Upper lobe of left lung (tissue), 6 donors: ENCODE measurements around the gene SERPINA12. TPM values are rescaled to one million over a fixed set of nuclear protein-coding genes. Genes with fewer than 3 reads are reported as not detected.

ENCODE experiments used
- ATAC-seq, 2 donors: fragments of 200-7000 bp; cut with Tn5 transposase; one replicate each; pipeline ENCODE4 v1.9.1; 2022; ENCODE audit warnings: mild to moderate bottlenecking in 2 of 2, moderate library complexity in 2 of 2; ENCODE audit not compliant: low FRiP score in 2 of 2
- DNase-seq, 2 donors: peaks; one replicate each; pipeline ENCODE4 v3.0.0-alpha.2; 2019 to 2020
- H3K27ac ChIP-seq, 4 donors: fragments of 200-600 bp; sonication (generic); one replicate each; pipeline ENCODE4 v1.5.1; 2016 to 2019
- H3K27me3 ChIP-seq, 4 donors: fragments of 200-600 bp; sonication (generic); one replicate each; pipeline ENCODE4 v1.5.1; 2017 to 2019
- H3K36me3 ChIP-seq, 4 donors: fragments of 200-600 bp; sonication (generic); one replicate each; pipeline ENCODE4 v1.5.1; 2016 to 2019
- H3K4me1 ChIP-seq, 4 donors: fragments of 200-600 bp; sonication (generic); one replicate each; pipeline ENCODE4 v1.5.1; 2018 to 2019
- H3K4me3 ChIP-seq, 4 donors: fragments of 200-600 bp; sonication (generic); one replicate each; pipeline ENCODE4 v1.5.1; 2017 to 2019; ENCODE audit warnings: mild to moderate bottlenecking in 2 of 4, moderate library complexity in 1 of 4
- H3K9me3 ChIP-seq, 4 donors: fragments of 200-600 bp; sonication (generic); one replicate each; pipeline ENCODE4 v1.5.1; 2018 to 2019
- CTCF ChIP-seq, 6 experiments: fragments of 450-650 bp in 4 of 6; fragments of 200-600 bp in 2 of 6; sonication (generic) in 2 of 6; IDR thresholded peaks; one replicate each; pipeline ENCODE4 v1.5.1; 2016 to 2019; ENCODE audit warnings: antibody characterized with exemption in 6 of 6
- EP300 ChIP-seq, 4 donors: sonication (generic); formaldehyde crosslinking; IDR thresholded peaks; one replicate each; pipeline ENCODE4 v1.5.1; 2017; ENCODE audit warnings: antibody characterized with exemption in 4 of 4, control low read depth in 2 of 4
- POLR2A ChIP-seq, 4 donors: fragments of 450-650 bp; IDR thresholded peaks; one replicate each; pipeline ENCODE4 v1.5.1; 2016 to 2017; ENCODE audit warnings: antibody characterized with exemption in 4 of 4, mild to moderate bottlenecking in 2 of 4
- POLR2AphosphoS5 ChIP-seq, 2 donors: sonication (generic); formaldehyde crosslinking; IDR thresholded peaks; one replicate each; pipeline ENCODE4 v1.5.1; 2017; ENCODE audit warnings: antibody characterized with exemption in 2 of 2
- WGBS, 2 donors: methylation state at CpG; one replicate each; pipeline ENCODE4 v1.1.5; 2017 to 2018; 5-methylcytosine and 5-hydroxymethylcytosine counted together
- total RNA-seq, 6 donors: library from RNA; depleted of rRNA in 4 of 6; stranded (reverse); fragments of >200 nt in 4 of 6; gene quantifications; one replicate each; pipeline versions ENCODE4 v1.1.0 to v1.2.1, GENCODE V29; 2016 to 2021
- donor health status: DM: no; HTN: no; CAD: no; lungs with moderate emphysema.
- donor health status: DM: no; HTN: yes; CAD: no; lungs with severe emphysema.

SERPINA12 gene
- total RNA-seq, 6 donors from 2014 or later, result not detected

DNA sequence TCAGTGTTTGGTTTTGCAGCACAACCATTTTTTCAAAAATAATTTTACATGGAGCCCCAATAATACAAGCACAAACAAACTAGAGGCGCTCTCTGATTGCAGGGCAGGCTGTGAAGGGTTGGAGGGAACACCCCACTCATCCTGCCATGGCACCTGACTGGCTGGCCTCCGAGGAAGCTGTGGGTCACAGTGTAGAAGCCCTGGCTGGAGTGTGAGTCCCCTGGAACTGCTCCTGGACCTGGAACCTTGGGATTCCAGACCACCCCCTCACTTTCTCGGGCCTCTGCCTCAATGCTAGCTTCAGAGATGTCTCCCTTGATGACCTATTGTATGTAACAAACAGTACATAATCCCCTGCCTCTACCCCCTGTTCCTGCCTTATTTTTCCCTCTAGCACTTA lies 14.8 kb upstream of the SERPINA12 start:
- ATAC-seq (no peak), DNase-seq (no peak)
- Histone ChIP-seq H3K27ac (no peak overlapping the region), H3K4me1 (no peaks in the 10 kb centered on the region), H3K27me3 (no peaks in the 10 kb centered on the region), H3K4me3 (no peak overlapping the region), H3K36me3 (no peaks in the 10 kb centered on the region), H3K9me3 (no peaks in the 10 kb centered on the region)
- TF ChIP-seq POLR2AphosphoS5 (IDR thresholded peaks at IDR 0.05) (no peak), EP300 (IDR thresholded peaks at IDR 0.05) (no peak), POLR2A (IDR thresholded peaks at IDR 0.05) (no peak), CTCF (IDR thresholded peaks at IDR 0.05) (no peak)
- WGBS, 2 donors, result 76 to 78% methylated on average over 3 of the region's 3 CpGs

DNA sequence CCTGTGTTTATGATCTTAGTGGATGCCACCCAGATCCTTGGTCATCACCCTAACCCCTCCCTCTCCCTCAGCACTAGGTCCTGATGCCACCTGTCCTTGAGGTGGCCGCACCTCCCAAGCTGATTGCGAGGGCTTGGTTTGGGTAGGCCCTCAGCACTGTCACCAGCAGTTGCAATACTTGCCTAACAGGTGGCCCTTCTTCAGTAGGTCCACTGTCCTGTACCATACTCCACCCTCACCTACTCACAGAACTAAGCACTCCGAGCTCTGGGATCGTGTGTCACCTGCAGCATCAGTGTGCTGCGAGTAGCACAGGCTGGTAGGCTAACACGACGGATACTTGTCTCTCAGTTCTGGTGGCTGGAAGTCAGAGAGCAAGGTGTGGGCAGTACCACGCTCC lies 14.0 kb upstream of the SERPINA12 start:
- no peak for ATAC-seq

GRCh38 chr14:94522115-94522724 lies 13.0 kb upstream of the SERPINA12 start:
- ATAC-seq (no peak), DNase-seq (no peak)
- no peaks in the 10 kb centered on the region for H3K9me3 ChIP-seq
- H3K27ac ChIP-seq, result no peak overlapping the region
- no peaks in the 10 kb centered on the region for H3K4me1 ChIP-seq
- 74 to 81% methylated on average over 5 to 7 of the region's 7 CpGs for WGBS, 2 donors
- no peaks in the 10 kb centered on the region for H3K36me3 ChIP-seq
- no peak for TF ChIP-seq EP300 (IDR thresholded peaks at IDR 0.05)
- TF ChIP-seq CTCF (IDR thresholded peaks at IDR 0.05), result no peak
- TF ChIP-seq POLR2AphosphoS5 (IDR thresholded peaks at IDR 0.05), result no peak
- TF ChIP-seq POLR2A (IDR thresholded peaks at IDR 0.05), result no peak
- H3K4me3 ChIP-seq, result no peak overlapping the region
- H3K27me3 ChIP-seq, result no peaks in the 10 kb centered on the region

More for the DNA sequence above, 14.0 kb upstream of the SERPINA12 start:
- no peaks in the 10 kb centered on the region for H3K36me3 ChIP-seq
- DNase-seq, result no peak
- no peak for TF ChIP-seq POLR2A (IDR thresholded peaks at IDR 0.05)
- TF ChIP-seq POLR2AphosphoS5 (IDR thresholded peaks at IDR 0.05), result no peak
- no peak for TF ChIP-seq CTCF (IDR thresholded peaks at IDR 0.05)
- TF ChIP-seq EP300 (IDR thresholded peaks at IDR 0.05), result no peak
- WGBS, 2 donors, result 81 to 87% methylated on average over 5 to 8 of the region's 8 CpGs
- no peak overlapping the region for H3K4me3 ChIP-seq
- no peak overlapping the region for H3K27ac ChIP-seq
- H3K27me3 ChIP-seq, result no peaks in the 10 kb centered on the region
- no peaks in the 10 kb centered on the region for H3K9me3 ChIP-seq
- H3K4me1 ChIP-seq, result no peaks in the 10 kb centered on the region

DNA sequence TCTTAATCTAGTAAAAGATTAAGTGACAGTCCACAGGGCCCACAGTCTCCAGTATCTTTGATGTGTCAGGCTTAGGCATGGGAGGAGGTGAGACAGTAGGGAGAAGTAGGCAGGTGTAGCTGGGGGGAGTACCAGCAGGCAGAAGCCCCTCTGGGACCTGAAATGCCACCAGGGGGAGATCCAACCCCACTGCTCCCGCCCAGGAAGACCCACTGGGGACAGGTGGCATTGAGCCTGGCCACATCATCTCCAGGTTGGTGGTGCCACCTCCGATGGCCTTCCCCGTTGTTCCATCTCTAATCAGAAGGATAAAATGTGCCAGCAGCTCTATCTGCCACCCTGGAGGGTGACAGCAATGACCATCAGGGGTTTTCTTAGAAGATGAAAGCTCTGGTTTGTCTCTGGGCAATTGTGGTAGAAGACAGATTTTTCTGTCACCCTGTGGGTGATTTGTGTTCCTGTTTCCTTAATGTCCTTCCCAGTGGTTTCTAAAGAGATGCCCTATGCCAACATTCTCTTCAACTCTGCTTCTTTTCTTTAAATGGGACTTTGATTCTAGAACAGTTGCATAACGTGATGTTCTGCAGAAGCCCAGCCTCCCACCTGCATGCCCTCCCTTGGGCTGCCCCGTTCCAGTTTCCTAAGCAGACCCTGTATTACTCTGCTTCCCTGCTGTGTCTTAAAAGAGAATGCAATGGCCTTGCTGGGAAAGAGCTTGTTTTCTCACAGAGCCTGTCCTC lies 12.3 kb upstream of the SERPINA12 start:
- ATAC-seq, result no peak
- TF ChIP-seq CTCF (IDR thresholded peaks at IDR 0.05) (no peak), POLR2AphosphoS5 (IDR thresholded peaks at IDR 0.05) (no peak), POLR2A (IDR thresholded peaks at IDR 0.05) (no peak), EP300 (IDR thresholded peaks at IDR 0.05) (no peak)
- 40 to 57% methylated on average over 3 to 5 of the region's 5 CpGs for WGBS, 2 donors

More for the DNA sequence above, 12.3 kb upstream of the SERPINA12 start:
- Histone ChIP-seq H3K4me3 (no peak overlapping the region), H3K9me3 (no peaks in the 10 kb centered on the region), H3K27ac (no peak overlapping the region), H3K36me3 (no peaks in the 10 kb centered on the region), H3K4me1 (no peaks in the 10 kb centered on the region), H3K27me3 (no peaks in the 10 kb centered on the region)
- no peak for DNase-seq
